Left lobe of liver (tissue), 2 donors: Measurements from ENCODE around the gene GLIS2. TPM values are rescaled to one million over a fixed set of nuclear protein-coding genes. Genes with fewer than 3 reads are reported as not detected.

ENCODE experiments used
- ATAC-seq: fragments of 200-7000 bp; cut with Tn5 transposase; one replicate; pipeline ENCODE4 v1.9.1; 2020; ENCODE audit warnings: mild to moderate bottlenecking, moderate library complexity
- DNase-seq: peaks from one replicate; pipeline ENCODE4 v3.0.0-alpha.2; 2020; ENCODE audit warnings: low spot score
- total RNA-seq: library from RNA; stranded (reverse); gene quantifications from one replicate; pipeline ENCODE4 v1.2.1, GENCODE V29; 2021
- donor health status: DM: no; HTN: no; CAD: no; lungs with moderate emphysema.
- donor health status: DM: no; HTN: yes; CAD: no.

The GLIS2 gene
- total RNA-seq, 1 donor from 2014 or later, result 1.6 TPM

GRCh38 chr16:4380119-4381063, 64.5 kb downstream of the GLIS2 start:
- ATAC-seq (no peak), DNase-seq (no peak)

- peak; percentile 39 for ATAC-seq
- DNase-seq, result no peak
Observed at GRCh38 chr16:4381072-4381934, 65.4 kb downstream of the GLIS2 start.

- ATAC-seq, result no peak
- DNase-seq, result no peak
Observed at GRCh38 chr16:4381935-4382794, 66.3 kb downstream of the GLIS2 start.

- no peak for DNase-seq
- ATAC-seq, result no peak
Observed at GRCh38 chr16:4382795-4383357, 67.0 kb downstream of the GLIS2 start.

- DNase-seq (no peak), ATAC-seq (peak; percentile 1)
Observed at GRCh38 chr16:4383591-4384444, 68.0 kb downstream of the GLIS2 start.

- DNase-seq (no peak), ATAC-seq (peak; percentile 3)
Observed at GRCh38 chr16:4384509-4384942, 68.7 kb downstream of the GLIS2 start.

- DNase-seq (no peak), ATAC-seq (peak; percentile 5)
Observed at GRCh38 chr16:4385066-4385788, 69.4 kb downstream of the GLIS2 start.

GRCh38 chr16:4385789-4386450, 70.1 kb downstream of the GLIS2 start:
- ATAC-seq (peak; percentile 2), DNase-seq (no peak)

GRCh38 chr16:4386451-4386805, 70.6 kb downstream of the GLIS2 start:
- DNase-seq (no peak), ATAC-seq (peak; percentile 8)

GRCh38 chr16:4386951-4387565, 71.2 kb downstream of the GLIS2 start:
- no peak for ATAC-seq
- DNase-seq, result no peak

- ATAC-seq (no peak), DNase-seq (no peak)
Observed at GRCh38 chr16:4387781-4388180, 71.9 kb downstream of the GLIS2 start.

- no peak for DNase-seq
- ATAC-seq, result no peak
Observed at GRCh38 chr16:4388271-4389021, 72.6 kb downstream of the GLIS2 start.

Other genes starting within 250 kb of the GLIS2 start
- gene ADCY9, start 199.6 kb upstream of the GLIS2 start, total RNA-seq, result 25.4 TPM
- gene SRL, start 74.0 kb upstream of the GLIS2 start, total RNA-seq, result 0.15 TPM
- 5.0 TPM for gene TFAP4, start 43.0 kb upstream of the GLIS2 start, total RNA-seq
- gene PAM16, start 35.3 kb downstream of the GLIS2 start, total RNA-seq, result 41.0 TPM
- 22.3 TPM for gene VASN, start 55.8 kb downstream of the GLIS2 start, total RNA-seq
- 9.6 TPM for gene CORO7, start 100.5 kb downstream of the GLIS2 start, total RNA-seq
- gene DNAJA3, start 109.8 kb downstream of the GLIS2 start, total RNA-seq, result 57.0 TPM
- gene NMRAL1, start 158.6 kb downstream of the GLIS2 start, total RNA-seq, result 38.3 TPM
- gene HMOX2, start 160.3 kb downstream of the GLIS2 start, total RNA-seq, result 44.9 TPM
- gene CDIP1, start 222.7 kb downstream of the GLIS2 start, total RNA-seq, result 17.5 TPM
- 0.38 TPM for gene C16orf96, start 240.3 kb downstream of the GLIS2 start, total RNA-seq